Heart left ventricle (tissue), 13 donors: ENCODE measurements around the gene CLECL1.

Source experiments
- CTCF ChIP-seq, 12 donors: fragments of 200-600 bp; sonication (generic) in 4 of 12; IDR thresholded peaks; one replicate each; pipeline versions ENCODE4 v1.5.0 to v1.8.0; 2018 to 2022; ENCODE audit warnings: antibody characterized with exemption in 12 of 12, mild to moderate bottlenecking in 5 of 12
- POLR2A ChIP-seq, 2 donors: fragments of 450-650 bp; IDR thresholded peaks; one replicate each; pipeline ENCODE4 v1.6.1; 2017; ENCODE audit warnings: antibody characterized with exemption in 2 of 2, mild to moderate bottlenecking in 2 of 2, moderate library complexity in 2 of 2
- donor health status: ischemic (EF 13 %, LVEDD 7.1; RV severe dilation, severe dysfunction).
- donor health status: DM: no; HTN: yes; CAD: no.
- donor health status: DM: no; HTN: no; CAD: no.
- donor health status: ischemic (EF 25% LVEDD 6.9; RV normal size, moderate dysfunction).
- donor health status: ischemic (EF 25% LVEDD 5.7; RV mildly dilated, moderate dysfunction).
- donor health status: ischemic (EF 35%, LVEDD 5.7; RV mildly dilated, moderate dysfunction).
- donor health status: nonischemic (EF 11% LVEDD 7.7; RV severe dilation, severe dysfunction).
- donor health status: DM: yes; HTN: yes; CAD: no.
- donor health status: PGD.
- donor health status: ischemic (EF 29% LVEDD 5.4; RV normal size, mild dysfunction).
- donor health status: nonischemic (EF 23%, LVEDD 6.1; RV moderate dilation, normal function).

GRCh38 chr12:9685915-9686314, 47.0 kb downstream of the CLECL1 start:
- TF ChIP-seq CTCF (IDR thresholded peaks at IDR 0.05), result no peak
- TF ChIP-seq POLR2A (IDR thresholded peaks at IDR 0.05), result no peak
